HG02852 (cell line): Measurements from ENCODE around the gene ILKAP.

Experiments used
- ATAC-seq: cut with Tn5 transposase; IDR thresholded peaks from one replicate; pipeline ENCODE4 v1.9.1; 2021; ENCODE audit warnings: mild to moderate bottlenecking, moderate library complexity; ENCODE audit not compliant: unreplicated experiment

Gene ILKAP

DNA sequence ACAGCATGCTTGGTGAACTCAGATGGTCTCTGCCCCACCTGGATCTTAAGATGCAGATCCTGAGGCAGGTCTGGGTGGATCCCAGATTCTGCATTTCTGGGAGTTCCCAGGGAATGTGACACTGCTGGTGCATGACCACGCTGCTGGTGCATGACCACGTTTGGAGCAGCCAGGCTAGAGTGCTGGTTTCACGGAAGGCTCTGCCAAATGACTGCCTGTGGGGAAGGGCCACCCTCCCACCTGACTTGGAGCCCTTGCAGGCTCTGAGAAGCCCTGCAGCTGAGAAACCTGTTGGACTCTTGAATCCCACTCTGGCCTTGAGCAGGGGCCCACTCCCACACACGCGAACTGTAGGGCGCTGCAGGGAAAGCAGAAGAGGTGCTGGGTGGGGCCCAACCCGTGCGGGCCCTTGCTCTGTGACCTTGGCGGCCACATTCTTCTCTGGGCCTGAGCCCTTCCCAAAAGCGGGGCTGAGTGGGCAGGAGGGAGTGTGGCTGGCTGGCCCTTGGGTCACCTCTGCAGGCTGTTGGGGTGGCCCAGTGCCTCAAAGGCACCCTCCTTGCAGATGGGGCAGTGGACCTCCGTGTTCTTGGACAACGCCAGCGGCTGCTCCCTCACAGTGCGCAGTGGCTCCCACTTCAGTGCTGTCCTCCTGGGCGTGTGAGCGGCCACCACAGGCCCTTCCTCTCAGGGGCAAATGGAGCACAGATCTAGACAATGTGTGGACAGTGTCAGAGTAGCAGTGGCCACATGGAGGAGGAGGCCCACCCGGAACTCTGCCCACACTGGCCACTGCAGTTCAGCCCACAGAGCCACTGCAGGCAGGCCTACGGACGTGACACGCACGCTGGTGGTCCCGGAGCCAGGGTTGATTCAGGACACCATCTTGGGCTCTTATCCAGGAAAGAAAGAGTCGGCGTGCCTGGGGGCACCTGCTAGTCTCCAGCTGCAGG is 36.8 kb downstream of the ILKAP start:
- no peak for ATAC-seq

DNA sequence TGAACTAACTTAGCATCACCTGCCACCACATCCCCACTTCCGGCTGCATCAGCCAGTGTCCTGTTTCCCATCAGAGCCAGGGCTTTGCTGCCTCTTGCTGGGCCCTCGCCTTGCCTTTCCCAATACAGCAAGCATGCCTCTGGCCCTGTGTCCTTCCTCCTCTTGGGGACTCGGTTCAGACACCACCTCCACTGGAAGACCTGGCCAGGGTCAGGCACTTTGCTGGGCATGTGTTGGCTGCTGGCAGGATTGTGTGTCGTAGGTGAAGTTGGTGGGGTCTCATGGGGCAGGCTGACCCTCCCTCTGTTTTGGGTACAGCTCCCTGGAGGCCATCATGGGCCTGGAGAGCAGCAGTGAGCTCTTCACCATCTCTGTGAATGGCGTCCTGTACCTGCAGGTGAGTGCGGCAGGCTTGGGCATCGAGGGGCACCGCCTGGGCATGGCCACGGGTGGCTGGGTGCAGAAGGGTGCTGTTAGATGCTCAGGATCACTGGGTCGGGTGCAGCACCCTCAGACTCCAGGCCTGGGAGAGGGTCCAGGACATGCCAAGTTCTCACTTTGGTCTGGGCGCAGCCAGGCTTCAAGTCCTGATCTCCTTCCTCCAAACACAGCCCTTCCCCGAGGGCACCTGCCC is 38.1 kb downstream of the ILKAP start:
- ATAC-seq = no peak

DNA sequence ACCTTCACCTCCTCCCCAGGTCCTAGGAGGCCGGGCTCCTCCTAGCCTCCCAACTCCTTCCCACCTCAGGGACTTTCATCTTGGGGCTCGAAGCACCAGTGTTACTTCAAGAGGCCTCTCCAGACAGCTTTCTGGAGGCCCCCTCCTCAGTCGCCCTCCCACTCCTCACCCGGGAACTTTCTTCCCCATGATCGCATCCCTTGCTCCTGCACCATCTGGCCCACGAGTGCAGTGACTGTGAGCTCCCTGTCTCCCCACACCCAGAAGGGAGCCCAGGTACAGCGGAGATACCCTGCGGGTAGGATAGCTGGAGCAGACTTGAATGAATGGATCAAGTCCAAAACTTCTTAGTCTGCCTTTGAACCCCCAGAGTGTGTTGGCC is 38.6 kb downstream of the ILKAP start:
- ATAC-seq = no peak

DNA sequence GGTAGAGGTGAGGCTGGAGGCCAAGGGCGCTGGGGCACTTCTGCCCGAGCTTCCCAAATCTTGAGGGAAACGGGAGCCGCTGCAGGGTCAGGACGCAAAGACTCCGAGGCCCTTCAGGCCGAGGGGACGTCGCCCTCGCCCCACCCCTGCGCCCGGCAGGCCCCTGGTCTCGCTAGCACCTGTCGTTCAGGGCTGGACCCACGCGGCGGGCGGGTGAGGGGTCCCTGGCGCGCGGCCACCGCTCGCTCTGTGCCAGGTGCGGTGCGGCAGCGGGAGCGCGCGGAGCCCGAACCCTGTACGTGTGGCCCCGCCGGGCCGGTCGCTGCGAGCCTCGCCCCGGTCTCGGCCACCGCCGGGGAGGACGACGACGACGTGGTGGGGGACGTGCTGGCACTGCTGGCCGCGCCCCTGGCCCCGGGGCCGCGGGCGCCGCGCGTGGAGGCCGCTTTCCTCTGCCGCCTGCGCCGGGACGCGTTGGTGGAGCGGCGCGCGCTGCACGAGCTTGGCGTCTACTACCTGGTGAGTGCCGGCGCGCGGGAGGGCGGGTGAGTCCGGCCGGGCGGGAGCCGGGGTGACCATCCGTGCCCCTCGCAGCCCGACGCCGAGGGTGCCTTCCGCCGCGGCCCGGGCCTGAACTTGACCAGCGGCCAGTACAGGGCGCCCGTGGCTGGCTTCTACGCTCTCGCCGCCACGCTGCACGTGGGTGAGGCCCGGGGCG is 39.9 kb downstream of the ILKAP start:
- no peak for ATAC-seq

DNA sequence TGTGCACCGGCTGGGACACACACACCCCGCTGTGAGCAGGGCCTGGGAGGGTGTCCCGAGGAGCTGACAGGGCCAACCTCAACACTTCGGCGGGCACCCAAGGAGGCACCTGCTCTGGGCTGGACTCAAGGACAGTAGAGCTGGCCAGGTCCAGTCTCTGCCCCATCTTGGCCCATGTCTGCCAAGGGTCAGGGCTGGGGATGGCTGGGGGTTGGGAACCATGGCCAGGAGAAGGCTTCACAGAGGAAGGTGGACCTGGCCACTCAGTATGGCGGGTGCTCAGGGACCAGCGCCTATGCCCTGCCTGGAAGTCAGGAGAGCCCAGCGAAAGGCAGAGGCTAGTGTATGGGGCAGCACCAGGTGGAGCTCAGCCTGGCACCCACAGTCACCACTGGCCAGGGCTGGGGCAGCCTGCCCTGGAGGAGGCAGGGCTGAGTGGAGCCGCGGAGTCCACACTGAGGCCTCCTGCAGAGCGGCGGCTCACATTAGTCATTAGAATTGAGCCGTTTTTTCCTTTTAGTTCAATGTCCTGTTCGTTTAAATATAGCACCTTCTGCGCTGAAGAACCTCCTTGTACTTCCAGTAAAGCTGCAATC is 40.6 kb downstream of the ILKAP start:
- no peak for ATAC-seq

DNA sequence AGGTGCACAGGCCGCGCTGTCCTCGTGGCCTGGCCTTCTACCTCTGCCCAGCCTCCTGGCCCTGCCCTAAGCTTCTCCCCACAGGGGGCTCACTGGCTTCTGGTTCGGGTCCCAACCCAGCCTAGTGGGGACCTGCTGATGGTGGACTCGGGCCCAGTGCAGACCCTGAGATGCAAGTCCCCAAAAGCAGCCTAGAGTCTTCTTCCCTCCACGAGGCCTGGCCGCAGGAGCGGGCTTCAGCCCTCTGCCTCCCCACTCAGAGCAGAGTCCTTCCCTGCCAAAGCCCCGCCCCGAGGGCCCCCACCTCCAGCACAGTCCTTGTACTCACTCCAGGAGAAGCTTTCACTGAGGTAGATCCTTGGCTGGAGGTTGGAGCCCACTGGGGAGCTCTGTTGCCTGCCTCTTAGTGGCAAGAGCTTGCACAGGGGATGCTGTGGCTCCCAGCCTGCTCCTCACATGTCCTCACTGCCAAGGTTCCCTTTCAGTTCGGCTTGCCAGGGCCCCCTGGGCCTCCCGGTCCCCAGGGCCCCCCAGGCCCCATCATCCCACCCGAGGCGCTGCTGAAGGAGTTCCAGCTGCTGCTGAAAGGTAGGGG is 41.1 kb downstream of the ILKAP start:
- ATAC-seq = no peak

DNA sequence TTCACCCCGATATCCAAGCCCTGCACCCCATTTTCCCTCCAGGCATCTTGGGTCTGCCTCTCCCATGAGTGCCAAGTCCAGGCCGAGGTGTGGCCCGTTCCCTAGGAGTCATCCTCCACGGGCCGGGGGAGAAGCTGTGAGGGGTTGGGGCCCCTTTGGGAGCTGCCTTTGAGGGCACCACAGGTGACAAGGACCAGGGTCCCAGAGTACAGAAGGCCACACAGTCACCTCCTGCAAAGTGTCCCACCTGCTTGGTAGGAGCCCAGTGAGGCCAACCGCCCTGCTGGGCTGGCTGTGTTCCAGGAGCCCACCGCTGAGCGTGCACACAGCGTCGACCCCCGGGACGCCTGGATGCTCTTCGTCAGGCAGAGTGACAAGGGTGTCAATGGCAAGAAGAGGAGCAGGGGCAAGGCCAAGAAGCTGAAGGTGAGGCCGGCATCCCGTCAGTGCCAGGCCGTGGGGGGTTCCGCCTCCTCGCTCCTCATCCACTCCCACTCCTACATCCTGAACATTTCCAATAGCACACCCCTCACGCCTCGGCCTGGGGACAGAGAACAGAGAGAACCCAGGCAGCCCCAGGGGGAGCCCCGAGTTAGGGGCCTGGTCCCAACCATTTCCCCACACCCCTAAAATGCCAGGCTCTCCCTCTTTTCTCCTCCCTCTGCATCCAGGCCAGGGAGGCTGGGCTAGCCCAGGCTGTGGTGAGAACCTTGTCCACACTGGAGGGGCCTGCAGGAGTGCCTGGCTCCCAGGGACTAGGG is 42.0 kb downstream of the ILKAP start:
- no peak for ATAC-seq

DNA sequence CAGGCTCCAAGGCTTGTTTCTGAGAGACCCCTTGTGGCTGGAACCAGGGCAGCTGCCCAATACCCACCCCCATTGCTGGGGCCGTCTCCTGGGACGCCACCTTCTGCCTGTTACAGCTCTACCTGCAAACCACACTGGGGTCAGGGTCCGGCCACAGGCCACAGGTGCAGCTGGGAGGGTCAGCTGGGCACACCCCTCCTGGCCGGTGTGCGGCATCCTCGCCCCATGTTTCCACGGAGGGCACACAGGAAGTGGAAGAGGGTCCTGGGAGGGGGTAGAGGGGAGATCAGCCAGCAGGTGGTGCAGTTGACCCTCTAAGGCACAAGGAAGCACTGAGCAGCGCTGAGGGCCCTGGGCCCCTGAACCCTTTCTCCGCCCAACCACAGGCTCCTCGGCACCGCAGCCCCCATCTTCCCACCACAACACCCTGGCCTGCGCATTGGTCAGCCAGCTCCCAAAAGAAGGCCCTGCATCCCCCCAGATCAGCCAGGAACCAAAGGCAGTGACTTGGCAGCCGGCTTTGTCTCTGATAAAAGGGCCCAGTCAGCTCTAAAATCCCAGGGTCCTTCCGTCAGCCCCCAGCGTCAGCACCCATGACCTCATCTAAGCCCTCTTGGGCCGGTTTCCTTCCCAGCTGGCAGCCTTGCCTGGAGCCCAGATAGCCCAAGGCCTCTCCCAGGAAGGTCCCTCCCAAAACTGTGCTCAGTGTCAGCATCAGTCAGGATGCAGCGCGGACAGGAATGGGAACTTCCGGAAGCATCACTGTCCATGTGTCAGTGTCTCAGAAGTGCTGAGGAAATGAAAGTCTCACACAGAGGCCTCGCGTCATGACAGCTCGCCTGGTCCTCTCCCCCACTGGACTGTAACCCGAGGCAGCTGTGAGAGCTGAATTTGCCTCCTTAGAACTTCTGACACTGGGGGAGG is 43.0 kb downstream of the ILKAP start:
- no peak for ATAC-seq

DNA sequence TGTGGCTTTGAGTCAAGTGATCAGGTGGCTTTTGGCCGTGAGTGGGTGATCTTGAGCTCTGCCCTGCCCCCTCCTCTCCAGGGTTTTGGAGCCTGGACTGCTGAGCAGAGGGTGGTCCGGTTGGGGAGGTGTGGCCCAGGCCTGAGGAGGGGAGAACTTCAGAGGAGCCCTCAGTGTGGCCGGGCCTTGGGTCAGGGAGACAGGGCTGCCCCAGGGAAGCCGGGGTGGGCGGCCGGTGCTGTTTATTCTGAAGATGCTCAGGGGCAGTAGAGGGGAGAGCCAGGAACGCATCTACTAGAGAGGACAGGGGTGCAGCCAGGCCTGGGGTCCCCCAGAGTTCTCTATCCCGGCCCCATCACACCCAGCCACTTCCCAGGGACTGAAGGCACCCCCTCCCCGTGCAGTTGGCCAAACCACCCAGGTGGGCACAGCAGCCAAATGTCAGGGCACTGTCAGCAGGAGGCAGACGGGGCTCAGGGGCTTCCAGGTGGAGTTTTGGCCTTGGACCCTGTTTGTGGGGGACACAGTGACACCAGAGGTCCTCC is 43.8 kb downstream of the ILKAP start:
- no peak for ATAC-seq

DNA sequence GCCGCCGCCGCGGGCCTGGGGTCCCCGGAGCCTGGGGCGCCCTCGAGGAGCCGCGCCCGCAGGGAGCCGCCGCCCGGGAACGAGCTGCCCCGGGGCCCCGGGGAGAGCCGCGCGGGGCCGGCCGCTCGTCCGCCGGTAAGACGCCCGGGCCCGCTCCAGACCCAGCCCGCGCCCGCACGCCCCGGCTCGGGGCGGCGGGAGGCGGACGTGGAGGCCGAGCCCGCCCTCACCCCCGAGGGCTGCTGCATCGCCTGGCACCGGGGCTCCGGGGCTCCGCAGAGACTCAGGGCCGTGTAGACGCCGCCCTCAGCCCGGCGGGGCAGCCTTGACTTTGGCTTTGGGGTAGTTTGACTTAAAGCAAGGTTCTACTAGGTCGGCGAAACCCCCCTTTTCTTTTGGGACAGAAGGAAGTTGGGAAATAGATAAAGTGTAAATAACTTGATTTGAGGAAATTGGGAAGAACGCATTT is 44.4 kb downstream of the ILKAP start:
- ATAC-seq = no peak

DNA sequence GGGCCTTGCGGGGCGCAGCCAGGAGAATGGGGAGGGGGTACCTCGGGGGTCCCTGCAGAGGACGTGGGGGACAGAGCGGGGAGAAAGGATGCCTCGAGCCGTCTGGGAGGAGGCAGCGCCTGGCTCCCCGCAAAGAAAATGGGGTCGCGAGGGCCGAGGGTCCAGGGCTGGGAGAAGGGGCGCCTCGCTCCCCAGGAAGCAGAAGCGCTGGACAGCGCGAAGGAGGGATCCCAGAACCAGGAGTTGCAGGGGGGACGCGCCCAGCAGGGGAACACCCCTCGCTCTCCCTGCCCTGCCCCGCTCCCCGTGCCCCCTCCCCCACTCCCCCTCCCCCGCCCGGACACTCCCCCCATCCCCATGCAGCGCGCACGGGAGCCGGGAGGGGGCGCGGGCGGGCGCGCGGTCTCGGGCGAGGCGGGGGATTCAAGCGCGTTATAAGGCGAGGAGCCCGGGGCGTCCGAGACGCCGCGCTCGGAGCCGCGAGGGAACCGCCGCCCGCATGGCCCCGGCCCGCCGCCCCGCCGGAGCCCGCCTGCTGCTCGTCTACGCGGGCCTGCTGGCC is 44.9 kb downstream of the ILKAP start, which contains the start of gene ERFE:
ERFE (plus strand) TSS at position 462 of the 562 bp plus-strand sequence; CDS start at position 500, 38 bp downstream.
- no peak for ATAC-seq

DNA sequence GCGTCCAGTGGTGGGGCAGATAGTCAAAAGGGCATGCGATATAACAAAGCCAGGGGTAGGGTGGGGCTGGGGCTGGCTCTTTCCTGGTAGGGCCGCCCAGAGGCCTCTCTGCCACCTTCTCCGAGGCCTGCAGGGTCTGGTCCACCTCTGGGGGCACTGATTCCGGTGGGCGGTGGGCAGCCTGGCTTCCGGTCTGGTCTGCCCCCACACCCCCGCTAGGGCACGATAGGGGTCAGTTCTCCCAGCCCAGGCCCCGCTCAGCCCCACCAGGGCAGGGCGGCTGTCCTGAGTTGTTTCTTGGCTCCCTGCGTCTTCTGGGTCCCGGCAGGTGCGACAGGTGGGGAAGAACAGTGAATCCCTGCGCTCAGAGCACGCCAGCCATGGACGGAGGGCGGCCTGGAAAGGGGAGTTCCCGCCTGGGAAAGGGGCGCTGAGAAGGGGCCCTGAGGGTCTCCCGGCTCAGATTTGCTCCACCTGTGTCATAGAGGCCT is 45.4 kb downstream of the ILKAP start:
- ATAC-seq = no peak

DNA sequence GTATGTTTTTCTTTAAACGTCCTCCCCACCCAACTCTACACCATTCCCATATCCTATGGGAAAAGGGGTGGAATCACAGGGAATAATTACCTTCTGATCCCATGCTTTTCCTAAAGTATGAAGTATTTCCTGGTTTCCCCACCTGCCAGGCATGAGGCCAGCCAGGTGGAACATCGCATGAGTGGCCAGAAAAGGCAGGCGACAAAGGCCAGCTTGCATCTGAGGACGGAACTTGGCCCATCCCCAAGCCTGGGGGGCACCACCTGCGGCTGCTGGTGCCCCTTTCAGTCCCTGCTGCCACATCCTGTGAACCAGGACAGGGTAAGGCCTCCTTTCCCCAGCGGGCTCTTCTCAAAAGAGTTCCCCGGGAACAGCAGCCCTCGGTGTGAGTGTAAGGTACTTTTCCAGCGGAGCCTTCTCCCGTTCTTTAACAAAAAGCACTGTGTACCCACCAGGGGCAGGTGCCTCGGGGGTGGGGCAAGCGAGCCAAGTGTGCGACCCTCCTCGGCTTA is 45.9 kb downstream of the ILKAP start:
- ATAC-seq = no peak

DNA sequence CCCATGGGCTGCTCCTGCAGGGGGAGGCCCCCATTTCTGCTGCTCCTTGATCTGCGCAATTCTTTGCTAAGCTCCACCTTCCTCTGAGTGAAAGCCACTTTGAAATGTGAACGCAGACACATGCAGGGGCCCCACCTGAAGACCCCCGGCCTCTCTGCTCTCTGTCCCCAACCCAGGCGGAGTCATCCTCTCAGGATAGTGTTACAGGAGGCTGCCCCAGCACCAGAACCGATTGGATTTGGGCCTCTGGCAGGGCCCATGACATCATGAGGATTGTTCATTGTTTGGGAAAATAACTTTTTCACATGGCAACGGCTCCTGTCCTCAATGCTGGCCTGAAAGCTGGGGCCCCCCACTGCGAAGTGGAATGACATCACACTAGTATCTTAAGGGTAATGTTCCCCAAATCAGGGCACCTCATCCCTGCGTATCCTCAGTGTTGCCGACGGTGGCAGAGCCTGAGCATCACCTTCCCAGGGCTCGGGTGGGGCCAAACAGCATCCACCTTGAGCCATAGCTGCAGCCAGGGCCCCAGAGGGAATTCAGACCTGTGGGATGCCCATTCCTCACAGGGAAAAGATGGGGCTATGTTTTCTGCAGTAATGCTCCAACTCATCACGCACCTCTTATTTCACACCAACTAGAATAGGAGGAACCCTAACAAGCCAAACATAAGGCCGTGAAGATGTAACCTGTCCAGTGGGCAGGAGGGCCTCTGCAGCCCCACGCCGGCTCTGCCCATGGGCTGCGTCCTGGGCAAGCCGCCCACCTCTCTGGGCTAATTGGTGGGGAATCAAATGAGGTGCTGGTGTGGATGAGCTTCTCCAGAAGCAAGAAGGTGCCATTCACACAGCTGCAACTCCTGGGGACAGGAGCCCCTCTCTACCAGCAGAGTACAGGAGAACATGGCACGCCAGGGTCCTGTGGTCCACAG is 47.5 kb downstream of the ILKAP start:
- ATAC-seq = no peak

DNA sequence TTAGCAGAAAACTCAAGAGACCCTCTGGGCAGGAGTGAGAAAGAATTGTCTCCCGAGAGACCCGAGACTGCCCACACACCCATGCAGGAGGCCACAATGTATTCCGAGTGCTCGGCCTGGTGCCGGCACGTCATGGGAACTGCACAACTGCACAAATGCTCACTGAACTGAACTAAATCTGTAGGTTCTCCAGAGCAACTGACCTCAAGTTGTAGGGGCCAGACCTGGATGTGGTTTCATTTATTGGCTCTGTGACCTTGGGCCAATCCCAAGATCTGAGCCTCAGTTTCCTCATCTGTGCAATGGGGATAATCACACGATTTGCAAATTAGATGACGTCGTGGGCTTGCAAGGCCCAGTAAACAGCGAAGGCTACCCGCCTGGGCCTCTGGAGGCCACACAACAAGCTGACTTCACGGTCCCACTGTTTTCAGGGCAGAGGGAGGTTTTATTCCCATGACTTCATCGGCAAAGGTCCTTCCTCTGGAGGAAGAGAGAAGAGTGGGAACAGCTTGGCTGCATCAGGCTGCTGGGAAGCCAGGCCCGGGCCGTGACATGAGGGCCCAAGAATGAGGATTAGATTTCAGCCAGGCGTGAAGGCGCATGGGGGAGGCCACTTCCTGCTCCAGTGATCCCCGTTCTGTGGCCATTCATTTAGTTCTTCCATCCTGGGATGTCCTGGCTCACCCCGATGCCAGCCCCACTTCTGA is 48.3 kb downstream of the ILKAP start:
- ATAC-seq = no peak

DNA sequence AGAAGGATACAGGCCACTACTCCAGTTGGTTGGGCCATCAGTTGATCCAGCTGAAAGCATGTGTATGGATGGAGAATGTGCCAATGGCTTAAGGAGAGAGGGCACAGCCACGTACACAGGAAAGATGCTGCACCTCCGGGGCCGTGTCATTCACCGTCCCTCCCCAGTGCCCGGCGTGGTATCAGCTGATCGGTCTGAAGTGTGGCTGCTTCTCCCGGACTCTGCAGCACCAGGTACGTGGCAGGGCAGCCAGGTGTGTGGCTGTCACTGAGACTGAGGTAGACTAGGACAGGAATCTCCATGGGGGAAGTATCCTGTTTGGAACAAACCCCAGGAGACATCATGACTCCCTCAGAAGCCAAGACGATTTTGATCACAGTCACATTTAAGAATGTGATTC is 48.9 kb downstream of the ILKAP start:
- no peak for ATAC-seq
